ENCODE results near the gene PAQR8.

PAQR8 gene

DNA sequence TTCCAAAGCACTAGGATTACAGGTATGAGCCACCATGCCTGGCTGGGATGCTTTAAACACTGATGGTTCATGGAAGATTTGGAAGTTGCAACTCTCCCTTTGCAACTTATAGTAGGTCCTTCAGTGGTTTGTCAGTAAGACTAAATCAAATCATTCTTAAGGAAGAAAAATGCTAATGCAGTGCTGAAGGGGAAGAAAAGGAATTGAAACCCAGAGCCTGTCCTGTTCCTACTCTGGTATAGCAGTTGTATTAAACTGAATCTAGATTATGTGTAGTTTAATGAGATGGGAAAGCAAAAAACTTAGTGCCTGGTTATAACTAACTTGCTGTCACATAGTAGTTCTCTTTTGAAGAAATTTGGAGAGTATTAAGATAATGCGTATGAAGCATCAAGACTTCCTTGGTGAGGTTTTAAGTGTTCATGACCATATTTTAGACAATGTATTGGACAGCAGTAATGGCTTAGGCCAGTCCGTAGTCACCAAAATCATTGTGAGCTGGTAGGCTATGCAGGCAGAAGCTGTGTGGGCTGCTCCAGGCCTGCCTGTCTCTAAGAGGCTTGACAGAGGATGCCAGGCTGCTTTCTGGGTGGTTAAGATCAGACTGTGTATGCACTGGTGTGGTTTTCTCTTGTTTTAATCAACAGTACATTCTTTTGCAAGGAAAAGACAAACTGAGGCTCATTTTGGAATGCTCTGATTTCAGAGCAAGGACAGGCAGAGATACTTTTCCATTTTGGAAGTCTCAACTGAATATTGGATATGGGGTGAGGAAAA, 14.0 kb downstream of the PAQR8 start:
- TF ChIP-seq YY1 (IDR thresholded peaks at IDR 0.05; ENCODE audit: low read depth): no peak
- TF ChIP-seq CREB1 (IDR thresholded peaks at IDR 0.05; ENCODE audit: low read depth): no peak
- no peak for TF ChIP-seq TEAD4 (IDR thresholded peaks at IDR 0.05)
- TF ChIP-seq CEBPB (IDR thresholded peaks at IDR 0.05): no peak
- no peak for TF ChIP-seq TCF12 (IDR thresholded peaks at IDR 0.05; ENCODE audit: low read depth)

DNA sequence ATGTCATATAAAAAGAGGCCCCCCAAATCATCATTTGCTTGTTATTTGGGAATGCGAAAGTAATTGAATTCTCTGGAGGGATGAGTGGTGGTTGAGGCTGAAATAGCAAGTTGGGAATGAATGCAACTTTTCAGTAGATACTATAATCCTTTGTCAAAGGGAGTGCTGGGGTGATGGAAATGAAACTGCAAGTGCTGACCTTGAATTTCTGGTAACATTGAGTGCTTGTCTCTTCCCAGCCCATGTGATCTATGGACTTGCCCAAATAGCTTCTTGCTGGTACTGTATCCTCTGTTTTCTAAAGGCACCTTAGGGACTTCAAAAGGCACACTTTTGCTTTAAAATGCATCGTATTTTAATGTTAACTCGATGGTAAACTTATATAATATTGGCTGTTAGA, 14.8 kb downstream of the PAQR8 start:
- TF ChIP-seq ZBTB7A (IDR thresholded peaks at IDR 0.05; ENCODE audit: low read depth) (no peak), NFIC (IDR thresholded peaks at IDR 0.05) (no peak), CEBPB (IDR thresholded peaks at IDR 0.05) (no peak), YY1 (IDR thresholded peaks at IDR 0.05; ENCODE audit: low read depth) (no peak), CREB1 (IDR thresholded peaks at IDR 0.05; ENCODE audit: low read depth) (no peak), TAF1 (IDR thresholded peaks at IDR 0.05; ENCODE audit: low read depth) (no peak), RAD21 (IDR thresholded peaks at IDR 0.05; ENCODE audit: low read depth) (no peak), EGR1 (IDR thresholded peaks at IDR 0.05) (no peak), TEAD4 (IDR thresholded peaks at IDR 0.05) (no peak), FOXM1 (IDR thresholded peaks at IDR 0.05; ENCODE audit: borderline replicate concordance, low read depth) (no peak), TCF12 (IDR thresholded peaks at IDR 0.05; ENCODE audit: low read depth) (no peak)
- TF ChIP-seq, protein P1, sequence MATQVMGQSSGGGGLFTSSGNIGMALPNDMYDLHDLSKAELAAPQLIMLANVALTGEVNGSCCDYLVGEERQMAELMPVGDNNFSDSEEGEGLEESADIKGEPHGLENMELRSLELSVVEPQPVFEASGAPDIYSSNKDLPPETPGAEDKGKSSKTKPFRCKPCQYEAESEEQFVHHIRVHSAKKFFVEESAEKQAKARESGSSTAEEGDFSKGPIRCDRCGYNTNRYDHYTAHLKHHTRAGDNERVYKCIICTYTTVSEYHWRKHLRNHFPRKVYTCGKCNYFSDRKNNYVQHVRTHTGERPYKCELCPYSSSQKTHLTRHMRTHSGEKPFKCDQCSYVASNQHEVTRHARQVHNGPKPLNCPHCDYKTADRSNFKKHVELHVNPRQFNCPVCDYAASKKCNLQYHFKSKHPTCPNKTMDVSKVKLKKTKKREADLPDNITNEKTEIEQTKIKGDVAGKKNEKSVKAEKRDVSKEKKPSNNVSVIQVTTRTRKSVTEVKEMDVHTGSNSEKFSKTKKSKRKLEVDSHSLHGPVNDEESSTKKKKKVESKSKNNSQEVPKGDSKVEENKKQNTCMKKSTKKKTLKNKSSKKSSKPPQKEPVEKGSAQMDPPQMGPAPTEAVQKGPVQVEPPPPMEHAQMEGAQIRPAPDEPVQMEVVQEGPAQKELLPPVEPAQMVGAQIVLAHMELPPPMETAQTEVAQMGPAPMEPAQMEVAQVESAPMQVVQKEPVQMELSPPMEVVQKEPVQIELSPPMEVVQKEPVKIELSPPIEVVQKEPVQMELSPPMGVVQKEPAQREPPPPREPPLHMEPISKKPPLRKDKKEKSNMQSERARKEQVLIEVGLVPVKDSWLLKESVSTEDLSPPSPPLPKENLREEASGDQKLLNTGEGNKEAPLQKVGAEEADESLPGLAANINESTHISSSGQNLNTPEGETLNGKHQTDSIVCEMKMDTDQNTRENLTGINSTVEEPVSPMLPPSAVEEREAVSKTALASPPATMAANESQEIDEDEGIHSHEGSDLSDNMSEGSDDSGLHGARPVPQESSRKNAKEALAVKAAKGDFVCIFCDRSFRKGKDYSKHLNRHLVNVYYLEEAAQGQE (IDR thresholded peaks at IDR 0.05; ENCODE audit: low read depth): no peak
- TF ChIP-seq, protein P2, sequence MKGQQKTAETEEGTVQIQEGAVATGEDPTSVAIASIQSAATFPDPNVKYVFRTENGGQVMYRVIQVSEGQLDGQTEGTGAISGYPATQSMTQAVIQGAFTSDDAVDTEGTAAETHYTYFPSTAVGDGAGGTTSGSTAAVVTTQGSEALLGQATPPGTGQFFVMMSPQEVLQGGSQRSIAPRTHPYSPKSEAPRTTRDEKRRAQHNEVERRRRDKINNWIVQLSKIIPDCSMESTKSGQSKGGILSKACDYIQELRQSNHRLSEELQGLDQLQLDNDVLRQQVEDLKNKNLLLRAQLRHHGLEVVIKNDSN (IDR thresholded peaks at IDR 0.05): no peak
- TF ChIP-seq, protein P3, sequence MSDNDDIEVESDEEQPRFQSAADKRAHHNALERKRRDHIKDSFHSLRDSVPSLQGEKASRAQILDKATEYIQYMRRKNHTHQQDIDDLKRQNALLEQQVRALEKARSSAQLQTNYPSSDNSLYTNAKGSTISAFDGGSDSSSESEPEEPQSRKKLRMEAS (IDR thresholded peaks at IDR 0.05): no peak

DNA sequence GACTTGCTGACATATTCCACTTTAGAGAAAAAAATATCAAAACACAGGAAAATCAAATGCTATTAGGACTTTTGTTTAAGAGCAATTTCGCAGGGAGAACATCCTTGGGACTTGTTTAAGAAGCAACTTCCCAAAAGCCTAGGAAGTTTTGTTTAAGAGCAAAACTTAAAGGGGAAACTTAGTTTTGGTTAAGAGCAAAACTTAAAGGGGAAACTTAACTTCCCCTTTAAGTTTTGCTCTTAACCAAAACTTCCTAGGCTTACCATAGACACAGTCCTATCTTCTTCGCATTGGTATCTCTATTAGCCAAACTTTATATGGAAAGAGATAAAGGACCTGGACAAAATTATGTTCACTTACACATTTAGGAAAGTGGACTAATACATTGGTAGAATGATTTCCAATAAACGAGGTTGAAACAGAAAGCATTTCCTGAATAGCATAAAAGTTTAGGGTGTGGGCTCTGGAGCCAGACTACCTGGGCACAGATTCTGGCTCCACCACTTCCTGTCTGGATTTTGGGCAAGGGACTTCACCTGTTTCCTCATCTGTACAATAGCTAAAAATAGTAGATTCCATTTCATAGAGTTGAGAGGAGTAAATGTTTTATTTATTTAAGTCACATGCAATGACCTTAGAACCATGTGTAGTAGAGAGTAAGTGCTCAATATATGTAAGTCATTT, 15.7 kb downstream of the PAQR8 start:
- TF ChIP-seq FOXM1 (IDR thresholded peaks at IDR 0.05; ENCODE audit: borderline replicate concordance, low read depth) (no peak), RAD21 (IDR thresholded peaks at IDR 0.05; ENCODE audit: low read depth) (no peak), CREB1 (IDR thresholded peaks at IDR 0.05; ENCODE audit: low read depth) (no peak), YY1 (IDR thresholded peaks at IDR 0.05; ENCODE audit: low read depth) (no peak), TCF12 (IDR thresholded peaks at IDR 0.05; ENCODE audit: low read depth) (no peak), CEBPB (IDR thresholded peaks at IDR 0.05) (no peak), EGR1 (IDR thresholded peaks at IDR 0.05) (no peak), ZBTB7A (IDR thresholded peaks at IDR 0.05; ENCODE audit: low read depth) (no peak), NFIC (IDR thresholded peaks at IDR 0.05) (no peak)
- TF ChIP-seq, protein P3 (IDR thresholded peaks at IDR 0.05): no peak
- TF ChIP-seq, protein P2 (IDR thresholded peaks at IDR 0.05): no peak

DNA sequence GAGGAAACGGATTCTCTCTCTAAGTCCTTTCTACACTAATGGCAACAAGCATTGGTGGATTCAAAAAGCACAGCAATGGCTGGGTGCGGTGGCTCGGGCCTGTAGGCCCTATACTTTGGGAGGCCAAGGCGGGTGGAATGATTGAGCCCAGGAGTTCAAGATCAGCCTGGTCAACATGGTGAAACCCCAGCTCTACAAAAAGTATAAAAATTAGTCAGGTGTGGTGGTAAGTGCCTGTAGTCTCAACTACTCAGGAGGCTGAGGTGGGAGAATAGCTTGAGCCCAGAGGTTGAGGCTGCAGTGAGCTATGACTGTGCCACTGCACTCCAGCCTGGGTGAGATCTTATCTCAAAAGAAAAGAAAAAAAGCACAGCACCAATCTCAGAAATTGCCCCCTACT, 19.3 kb downstream of the PAQR8 start:
- TF ChIP-seq, protein P3 (IDR thresholded peaks at IDR 0.05): no peak
- TF ChIP-seq, protein P1 (IDR thresholded peaks at IDR 0.05; ENCODE audit: low read depth): no peak
- TF ChIP-seq TAF1 (IDR thresholded peaks at IDR 0.05; ENCODE audit: low read depth) (no peak), CEBPB (IDR thresholded peaks at IDR 0.05) (no peak), FOXM1 (IDR thresholded peaks at IDR 0.05; ENCODE audit: borderline replicate concordance, low read depth) (no peak), ZBTB7A (IDR thresholded peaks at IDR 0.05; ENCODE audit: low read depth) (no peak), NFIC (IDR thresholded peaks at IDR 0.05) (no peak), TCF12 (IDR thresholded peaks at IDR 0.05; ENCODE audit: low read depth) (no peak), YY1 (IDR thresholded peaks at IDR 0.05; ENCODE audit: low read depth) (no peak), TEAD4 (IDR thresholded peaks at IDR 0.05) (no peak), EGR1 (IDR thresholded peaks at IDR 0.05) (no peak), CREB1 (IDR thresholded peaks at IDR 0.05; ENCODE audit: low read depth) (no peak), RAD21 (IDR thresholded peaks at IDR 0.05; ENCODE audit: low read depth) (no peak), EP300 (IDR thresholded peaks at IDR 0.05; ENCODE audit: borderline replicate concordance) (no peak)
- TF ChIP-seq, protein P2 (IDR thresholded peaks at IDR 0.05): no peak
